MM.1S (cell line): ENCODE results near the gene XXYLT1.

Experiments
- DNase-seq: peaks from one replicate; pipeline ENCODE4 v3.0.0-alpha.2; 2015
- H2AFZ ChIP-seq: fragments of 300-600 bp; sonication (generic); 2 replicates; pipeline ENCODE4 v1.6.0; 2016; ENCODE audit warnings: antibody characterized with exemption, low read length
- H3F3A ChIP-seq: fragments of 300-600 bp; sonication (generic); 2 replicates; pipeline ENCODE4 v1.6.1; 2016; ENCODE audit warnings: mild to moderate bottlenecking, antibody characterized with exemption, low read length, moderate library complexity, mixed read lengths; ENCODE audit not compliant: insufficient read depth
- H3K27ac ChIP-seq: fragments of 300-600 bp; sonication (generic); 2 replicates; pipeline ENCODE4 v1.5.1; 2016; ENCODE audit warnings: mild to moderate bottlenecking, low read length
- H3K27me3 ChIP-seq: fragments of 300-600 bp; sonication (generic); replicated peaks from 2 replicates; pipeline ENCODE4 v1.6.0; 2016; ENCODE audit warnings: low read length; ENCODE audit not compliant: insufficient read depth
- H3K36me3 ChIP-seq: fragments of 300-600 bp; sonication (generic); replicated peaks from 2 replicates; pipeline ENCODE4 v1.6.1; 2016; ENCODE audit warnings: mild to moderate bottlenecking, low read length, mixed read lengths; ENCODE audit not compliant: insufficient read depth
- H3K4me1 ChIP-seq: fragments of 300-600 bp; sonication (generic); 2 replicates; pipeline ENCODE4 v1.6.1; 2016; ENCODE audit warnings: low read length, mixed read lengths
- H3K4me2 ChIP-seq: fragments of 300-600 bp; sonication (generic); 2 replicates; pipeline ENCODE4 v1.6.0; 2016; ENCODE audit warnings: low read depth, low read length
- H3K4me3 ChIP-seq: fragments of 300-600 bp; sonication (generic); 2 replicates; pipeline ENCODE4 v1.5.1; 2016; ENCODE audit warnings: low read length, mixed read lengths
- H3K79me2 ChIP-seq: fragments of 300-600 bp; sonication (generic); 2 replicates; pipeline ENCODE4 v1.6.1; 2016; ENCODE audit warnings: mixed run types, low read length, mixed read lengths
- H3K9ac ChIP-seq: fragments of 300-600 bp; sonication (generic); 2 replicates; pipeline ENCODE4 v1.6.1; 2016; ENCODE audit warnings: low read length, mixed read lengths
- H3K9me2 ChIP-seq: fragments of 300-600 bp; sonication (generic); replicated peaks from 2 replicates; pipeline ENCODE4 v1.6.1; 2016; ENCODE audit warnings: mild to moderate bottlenecking, low read length, mixed read lengths; ENCODE audit not compliant: insufficient read depth
- H3K9me3 ChIP-seq: fragments of 300-600 bp; sonication (generic); replicated peaks from 2 replicates; pipeline ENCODE4 v1.6.1; 2016; ENCODE audit warnings: mild to moderate bottlenecking, low read length, mixed read lengths; ENCODE audit not compliant: insufficient read depth
- H4K20me1 ChIP-seq: fragments of 300-600 bp; sonication (generic); 2 replicates; pipeline ENCODE4 v1.6.1; 2016; ENCODE audit warnings: mild to moderate bottlenecking, low read length, moderate library complexity, mixed read lengths; ENCODE audit not compliant: insufficient read depth
- EZH2 ChIP-seq: fragments of 300-600 bp; sonication (generic); optimal IDR thresholded peaks from 2 replicates; pipeline ENCODE3; 2017; ENCODE audit warnings: low read depth, mild to moderate bottlenecking, antibody characterized with exemption, low read length, mixed read lengths
- EZH2phosphoT487 ChIP-seq: fragments of 300-600 bp; sonication (generic); IDR thresholded peaks from 2 replicates; pipeline ENCODE4 v1.6.1; 2018; ENCODE audit warnings: antibody characterized with exemption, low read length
- TF ChIP-seq, protein P1 (sequence below): fragments of 300-600 bp; sonication (generic); IDR thresholded peaks from 2 replicates; pipeline ENCODE4 v1.5.1; 2016; ENCODE audit warnings: antibody characterized with exemption, low read length, mixed read lengths

XXYLT1 gene

DNA sequence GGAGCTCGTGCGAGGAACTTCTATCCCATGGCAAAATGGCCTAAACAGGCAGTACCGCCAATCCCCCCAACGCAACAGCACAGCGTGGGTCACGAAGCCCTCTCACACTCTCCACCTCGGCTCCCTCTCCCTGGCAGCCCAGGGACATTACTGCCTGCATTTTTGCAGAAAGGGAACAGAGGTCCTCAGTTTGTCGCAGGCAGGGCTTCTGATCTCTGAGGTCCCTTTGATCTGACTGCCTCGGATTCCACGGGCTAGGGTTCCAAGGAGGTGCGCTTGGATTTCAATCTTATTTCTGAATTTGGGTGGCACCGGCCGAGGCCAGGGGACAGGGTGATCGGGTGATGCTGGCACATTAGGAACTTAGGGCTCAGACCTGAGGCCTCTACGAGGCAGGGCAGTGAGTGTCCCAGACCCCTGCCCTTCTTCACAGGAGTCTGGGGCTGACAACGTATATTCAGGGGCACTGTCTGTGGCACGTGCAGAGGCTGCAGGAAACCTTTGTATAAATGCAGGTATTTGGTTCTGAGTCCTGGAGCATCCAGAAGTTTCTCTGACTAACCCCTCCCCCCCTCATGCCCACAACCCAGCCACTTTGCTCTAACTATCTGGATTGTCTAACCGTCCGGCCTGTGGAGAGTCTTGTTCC, 197.9 kb downstream of the XXYLT1 start:
- Histone ChIP-seq H3K9me3 (no peaks in the 10 kb centered on the region), H3K4me2 (no peak overlapping the region), H3K27me3 (no peaks in the 10 kb centered on the region), H3K27ac (no peak overlapping the region), H4K20me1 (no peaks in the 10 kb centered on the region), H3K4me1 (no peaks in the 10 kb centered on the region), H3K4me3 (no peak overlapping the region), H2AFZ (no peak overlapping the region), H3K79me2 (no peaks in the 10 kb centered on the region), H3K36me3 (no peaks in the 10 kb centered on the region), H3K9ac (no peak overlapping the region), H3F3A (no peaks in the 10 kb centered on the region), H3K9me2 (no peaks in the 10 kb centered on the region)
- no peak for DNase-seq
- TF ChIP-seq EZH2 (no peak), EZH2phosphoT487 (no peak)
- TF ChIP-seq, protein P1, sequence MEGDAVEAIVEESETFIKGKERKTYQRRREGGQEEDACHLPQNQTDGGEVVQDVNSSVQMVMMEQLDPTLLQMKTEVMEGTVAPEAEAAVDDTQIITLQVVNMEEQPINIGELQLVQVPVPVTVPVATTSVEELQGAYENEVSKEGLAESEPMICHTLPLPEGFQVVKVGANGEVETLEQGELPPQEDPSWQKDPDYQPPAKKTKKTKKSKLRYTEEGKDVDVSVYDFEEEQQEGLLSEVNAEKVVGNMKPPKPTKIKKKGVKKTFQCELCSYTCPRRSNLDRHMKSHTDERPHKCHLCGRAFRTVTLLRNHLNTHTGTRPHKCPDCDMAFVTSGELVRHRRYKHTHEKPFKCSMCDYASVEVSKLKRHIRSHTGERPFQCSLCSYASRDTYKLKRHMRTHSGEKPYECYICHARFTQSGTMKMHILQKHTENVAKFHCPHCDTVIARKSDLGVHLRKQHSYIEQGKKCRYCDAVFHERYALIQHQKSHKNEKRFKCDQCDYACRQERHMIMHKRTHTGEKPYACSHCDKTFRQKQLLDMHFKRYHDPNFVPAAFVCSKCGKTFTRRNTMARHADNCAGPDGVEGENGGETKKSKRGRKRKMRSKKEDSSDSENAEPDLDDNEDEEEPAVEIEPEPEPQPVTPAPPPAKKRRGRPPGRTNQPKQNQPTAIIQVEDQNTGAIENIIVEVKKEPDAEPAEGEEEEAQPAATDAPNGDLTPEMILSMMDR, result no peak

DNA sequence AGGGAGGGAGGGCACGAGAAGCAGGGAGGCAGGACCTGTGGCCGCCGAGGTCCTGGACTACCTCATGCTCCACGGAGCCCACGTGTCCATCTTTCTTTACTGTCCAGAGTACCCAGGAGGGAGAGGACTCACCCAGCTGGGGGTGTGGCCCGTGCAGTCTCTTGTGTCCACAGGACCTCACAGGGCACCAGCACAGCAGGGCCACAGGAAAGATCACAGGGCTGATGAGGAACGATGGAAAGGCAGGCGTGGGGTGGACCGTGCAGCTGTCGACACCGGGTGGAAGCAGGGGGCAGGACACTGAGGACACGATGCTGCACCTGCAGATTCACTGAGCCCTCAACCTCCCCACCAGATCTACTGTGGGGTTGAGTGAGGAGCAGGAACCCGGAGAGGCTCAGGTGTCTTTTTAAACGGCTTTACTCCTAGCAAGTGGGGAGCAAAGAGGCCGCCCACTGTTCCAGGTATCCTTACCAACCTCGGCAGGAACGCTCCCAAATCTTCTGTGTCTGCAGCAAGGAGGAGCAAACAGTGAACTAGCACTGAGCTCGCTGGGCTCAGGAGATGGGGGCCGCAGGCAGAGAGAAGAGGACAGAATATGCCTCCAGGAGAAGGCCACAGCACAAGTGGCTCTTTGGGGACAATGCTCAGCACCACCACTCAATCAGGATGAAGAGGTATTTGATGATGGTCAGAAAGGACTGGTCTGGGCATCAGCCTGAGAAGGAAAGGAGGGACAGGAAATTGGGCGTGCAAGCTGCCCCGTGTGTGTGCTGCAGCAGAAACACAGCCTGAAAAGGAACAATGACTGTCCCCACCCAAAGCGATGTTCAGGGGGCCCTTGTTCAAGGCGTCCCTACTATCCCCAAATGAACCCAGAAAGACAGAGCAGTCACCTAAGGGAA, 198.8 kb downstream of the XXYLT1 start:
- TF ChIP-seq, protein P1, result no peak
- no peak for TF ChIP-seq EZH2
- TF ChIP-seq EZH2phosphoT487, result no peak
- no peak overlapping the region for H3K4me3 ChIP-seq
- DNase-seq, result no peak
- no peak overlapping the region for H3K9ac ChIP-seq
- H3K79me2 ChIP-seq, result no peaks in the 10 kb centered on the region
- H2AFZ ChIP-seq, result no peak overlapping the region
- no peaks in the 10 kb centered on the region for H3K4me1 ChIP-seq
- H3K4me2 ChIP-seq, result no peak overlapping the region
- H3K27me3 ChIP-seq, result no peaks in the 10 kb centered on the region
- no peaks in the 10 kb centered on the region for H4K20me1 ChIP-seq
- no peaks in the 10 kb centered on the region for H3K9me2 ChIP-seq
- H3F3A ChIP-seq, result no peaks in the 10 kb centered on the region
- H3K27ac ChIP-seq, result no peak overlapping the region
- H3K9me3 ChIP-seq, result no peaks in the 10 kb centered on the region
- H3K36me3 ChIP-seq, result no peaks in the 10 kb centered on the region

DNA sequence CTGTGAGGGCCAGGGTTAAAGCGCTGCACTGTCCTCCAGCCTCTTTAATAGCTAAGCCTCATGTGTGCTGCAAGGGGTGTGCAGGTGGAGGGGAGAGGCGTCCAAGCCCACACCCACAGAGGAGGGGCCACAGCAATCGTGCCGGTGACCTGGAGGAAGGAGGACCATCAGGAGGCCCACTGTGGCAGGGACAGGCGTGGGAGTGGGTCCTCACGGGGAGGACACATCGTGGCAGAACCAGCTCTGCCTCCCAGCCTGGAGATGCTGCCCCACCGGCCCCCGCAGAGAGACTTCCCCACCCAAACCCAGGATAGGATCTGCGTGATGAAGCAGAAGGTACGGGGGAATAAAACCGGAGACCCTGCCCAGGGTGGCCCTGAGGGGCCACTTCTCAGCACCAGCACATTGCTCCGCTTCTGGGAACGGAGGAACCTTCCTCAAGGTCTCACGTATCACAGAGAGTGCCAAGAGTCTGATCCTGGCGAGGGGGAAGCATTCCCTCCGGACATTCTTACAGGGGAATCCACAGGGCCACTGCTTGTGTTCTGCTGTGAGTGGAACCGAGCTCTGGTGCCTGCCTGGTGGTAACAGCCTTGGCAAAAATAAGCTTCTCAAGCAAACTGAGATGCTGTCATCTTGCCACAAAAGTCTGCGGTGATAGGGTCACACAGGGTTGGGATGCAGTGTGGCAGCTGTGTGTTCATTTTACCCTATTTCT, 199.8 kb downstream of the XXYLT1 start:
- Histone ChIP-seq H3K27ac (no peak overlapping the region), H3K79me2 (no peaks in the 10 kb centered on the region), H3K9me2 (no peaks in the 10 kb centered on the region), H2AFZ (no peak overlapping the region), H3K27me3 (no peaks in the 10 kb centered on the region), H3F3A (no peaks in the 10 kb centered on the region), H3K4me1 (no peaks in the 10 kb centered on the region), H3K9me3 (no peaks in the 10 kb centered on the region), H3K4me3 (no peak overlapping the region), H3K36me3 (no peaks in the 10 kb centered on the region), H4K20me1 (no peaks in the 10 kb centered on the region), H3K9ac (no peak overlapping the region), H3K4me2 (no peak overlapping the region)
- DNase-seq, result no peak
- TF ChIP-seq EZH2phosphoT487 (no peak), EZH2 (no peak)
- TF ChIP-seq, protein P1, result no peak
